HG02840 (cell line): ENCODE measurements around the gene CTDSP2.

Experiments used
- ATAC-seq: cut with Tn5 transposase; IDR thresholded peaks from one replicate; pipeline ENCODE4 v1.9.1; 2021; ENCODE audit warnings: mild to moderate bottlenecking, moderate library complexity, moderate number of reproducible peaks; ENCODE audit not compliant: unreplicated experiment, low FRiP score

CTDSP2 gene

GRCh38 chr12:57817261-57817989 lies 29.1 kb downstream of the CTDSP2 start:
- no peak for ATAC-seq

GRCh38 chr12:57816855-57817151 lies 29.7 kb downstream of the CTDSP2 start:
- ATAC-seq: no peak

DNA sequence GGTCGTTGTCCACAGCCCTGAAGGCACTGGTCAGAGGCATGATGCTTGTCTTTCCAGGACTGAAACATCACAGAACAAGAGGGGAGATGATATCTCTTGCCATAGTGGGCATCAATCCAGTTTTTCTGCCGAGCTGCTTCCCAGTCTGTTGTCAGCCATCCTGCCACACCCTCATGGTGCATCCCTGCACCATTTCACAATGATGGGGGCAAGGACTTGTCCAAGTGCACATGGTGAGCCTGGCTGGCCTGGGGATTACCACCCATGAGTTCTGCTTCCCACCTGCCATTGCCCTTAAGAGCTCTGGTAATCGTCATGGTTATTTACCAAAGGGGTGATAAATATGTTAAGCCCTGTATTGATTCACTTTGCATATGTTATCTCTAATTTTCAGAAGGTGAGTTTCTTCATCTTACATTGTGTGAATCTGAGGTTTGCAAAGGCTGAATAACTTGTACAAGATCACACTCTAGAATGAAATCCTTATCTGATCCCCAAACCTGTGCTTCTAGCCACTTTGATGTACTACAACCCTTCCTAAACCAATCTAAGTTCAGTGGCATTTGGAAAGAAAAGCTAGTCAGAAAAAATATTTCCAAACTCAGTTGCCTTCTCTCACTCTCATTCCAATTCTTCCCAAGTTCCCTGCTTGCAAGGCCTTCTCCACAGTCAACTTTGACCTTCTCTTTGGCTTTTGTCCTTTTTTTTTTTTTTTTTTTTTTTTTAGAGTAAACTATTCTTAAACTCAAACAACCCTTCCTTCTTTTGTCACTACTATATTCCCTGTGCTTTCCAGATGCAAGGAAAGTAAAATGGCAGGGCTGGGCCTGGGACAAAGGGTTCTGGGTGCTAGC lies 30.3 kb downstream of the CTDSP2 start:
- ATAC-seq: no peak

- no peak for ATAC-seq
These were observed 31.1 kb downstream of the CTDSP2 start for GRCh38 chr12:57815177-57816000.

GRCh38 chr12:57813971-57814772 lies 32.4 kb downstream of the CTDSP2 start:
- no peak for ATAC-seq

GRCh38 chr12:57813111-57813970 lies 33.2 kb downstream of the CTDSP2 start:
- no peak for ATAC-seq

DNA sequence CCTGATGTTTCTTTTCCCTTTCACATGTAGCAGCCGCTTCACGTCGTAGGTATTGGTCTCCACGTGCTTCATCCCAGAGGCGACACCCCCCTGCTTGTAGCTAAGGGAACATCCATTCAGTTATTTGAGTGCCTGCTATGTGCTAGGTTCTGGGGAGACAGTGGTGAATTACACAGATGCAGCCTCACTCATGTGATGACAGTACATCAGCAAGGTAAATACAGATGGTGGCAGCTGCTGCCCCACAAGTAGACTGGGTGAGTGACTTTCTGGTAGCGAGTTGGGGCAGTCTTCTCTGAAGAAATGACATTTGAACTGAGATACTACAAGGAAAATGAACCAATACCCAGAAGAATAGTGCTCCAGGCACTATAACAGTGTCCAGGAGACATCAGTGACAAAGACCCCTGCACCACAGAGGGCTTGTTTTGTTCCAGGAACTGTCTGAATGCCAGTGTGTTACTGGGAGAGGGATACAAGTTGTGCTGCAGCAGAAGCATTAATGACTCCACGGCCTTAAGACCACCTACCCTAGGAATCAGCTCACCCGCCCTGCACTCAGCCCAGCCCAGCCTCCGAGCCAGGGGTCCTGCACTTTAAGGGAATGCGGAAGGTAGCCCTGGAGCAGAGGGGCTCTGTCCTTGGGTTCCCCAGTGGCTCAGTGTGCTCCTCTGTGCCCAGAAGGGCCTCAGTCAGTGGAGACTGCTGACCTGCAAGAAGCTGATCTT lies 35.3 kb downstream of the CTDSP2 start:
- no peak for ATAC-seq

GRCh38 chr12:57810450-57810849 lies 36.1 kb downstream of the CTDSP2 start:
- no peak for ATAC-seq

GRCh38 chr12:57809425-57809824 lies 37.1 kb downstream of the CTDSP2 start:
- ATAC-seq: no peak

- no peak for ATAC-seq
These were observed 38.2 kb downstream of the CTDSP2 start for GRCh38 chr12:57808351-57808750.

DNA sequence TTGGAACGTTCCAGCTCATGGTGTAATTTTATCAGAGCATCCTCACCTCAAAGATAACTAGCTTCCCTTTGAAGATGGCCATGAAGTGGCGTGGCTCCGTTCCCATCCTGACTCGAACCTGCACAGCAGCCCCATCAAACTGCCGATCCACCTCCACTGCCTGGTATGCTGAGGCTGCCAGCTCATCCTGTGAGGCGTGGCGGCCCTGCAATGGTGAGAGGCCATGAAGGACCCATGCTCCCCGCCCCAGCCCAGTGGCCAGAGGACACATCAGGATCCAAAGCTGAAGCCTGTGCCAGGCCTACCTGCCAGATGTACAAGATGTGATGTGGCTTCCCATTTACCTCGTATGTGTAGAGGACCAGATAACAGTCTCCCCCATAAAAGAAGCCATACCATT lies 39.2 kb downstream of the CTDSP2 start:
- no peak for ATAC-seq

GRCh38 chr12:57806677-57807076 lies 39.9 kb downstream of the CTDSP2 start:
- ATAC-seq: no peak

- ATAC-seq: no peak
These were observed 43.1 kb downstream of the CTDSP2 start for GRCh38 chr12:57803319-57803893.

GRCh38 chr12:57802607-57803006 lies 43.9 kb downstream of the CTDSP2 start:
- no peak for ATAC-seq

GRCh38 chr12:57800965-57801364 lies 45.6 kb downstream of the CTDSP2 start:
- no peak for ATAC-seq

DNA sequence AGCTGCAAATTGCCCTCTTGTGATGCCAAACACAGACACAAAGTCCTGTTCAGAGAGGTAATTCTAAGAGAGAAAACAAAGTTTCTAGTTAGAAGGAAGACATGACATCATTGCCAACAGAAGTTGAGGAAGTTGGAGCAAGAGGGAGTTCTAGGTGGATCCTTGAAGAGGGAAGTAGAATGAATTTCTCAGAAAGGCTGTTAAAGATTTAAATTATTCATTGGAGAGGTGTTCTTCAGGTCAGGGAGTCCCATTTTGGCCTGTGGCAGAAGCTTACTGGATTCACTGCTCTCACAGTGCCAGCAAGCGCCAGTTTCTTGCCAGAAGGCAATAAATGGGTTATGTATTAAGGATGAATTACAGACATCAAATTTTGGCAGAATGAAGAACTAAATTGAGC lies 48.6 kb downstream of the CTDSP2 start:
- ATAC-seq: no peak

DNA sequence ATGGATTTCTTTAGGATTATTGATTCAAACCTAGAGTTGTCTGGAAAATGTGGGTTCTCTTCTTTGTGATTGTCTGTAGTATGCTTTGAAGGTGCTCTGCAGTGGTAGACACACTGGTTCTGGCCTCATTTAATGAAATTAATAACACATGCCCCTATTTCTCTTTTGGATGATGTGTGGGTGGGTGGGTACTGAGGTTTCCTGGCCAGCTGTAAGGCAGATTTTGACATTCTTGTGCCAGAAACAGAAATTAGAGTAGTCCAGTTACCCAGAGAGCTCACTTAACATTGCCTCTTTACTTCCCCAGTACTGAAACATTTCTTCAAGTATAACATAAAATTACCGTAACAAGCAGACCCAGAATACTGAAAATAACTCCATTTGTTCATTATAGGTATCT lies 49.5 kb downstream of the CTDSP2 start:
- ATAC-seq: no peak

GRCh38 chr12:57795354-57795753 lies 51.2 kb downstream of the CTDSP2 start:
- ATAC-seq: no peak
